Endothelial cell of umbilical vein (primary cell): ENCODE data around the gene ZMIZ1. TPM values are rescaled to one million over a fixed set of nuclear protein-coding genes. Genes with fewer than 3 reads are reported as not detected.

ENCODE experiments used
- BruUV-seq: library from RNA; stranded (reverse); fragments of 400-500 nt; replicated peaks from 2 replicates; lab custom pipeline; 2021; lab: Mats Ljungman, UMichigan
- CTCF ChIA-PET: fragments of 300-600, 350-600 bp; sonication (Branson Sonifier 250); formaldehyde crosslinking; loops from one replicate; lab custom pipeline; 2021; ENCODE audit warnings: antibody characterized with exemption, inconsistent platforms; lab: Charles Lee
- POLR2A ChIA-PET: fragments of 300-600, 350-600 bp; sonication (Branson Sonifier 250); formaldehyde crosslinking; loops from one replicate; lab custom pipeline; 2021; ENCODE audit warnings: antibody characterized with exemption, inconsistent platforms; lab: Charles Lee
- DNase-seq: peaks from one replicate; pipeline ENCODE4 v3.0.0-alpha.2; 2011; ENCODE audit warnings: low read depth, low spot score
- FAIRE-seq: peaks from 2 replicates; lab custom pipeline; 2011; peaks lifted over from hg19 to GRCh38; lab: Jason Lieb, UNC
- H2AFZ ChIP-seq: 2 replicates; pipeline ENCODE4 v1.6.0; 2012; ENCODE audit warnings: low read depth, low read length, control low read depth, inconsistent platforms
- H3K27ac ChIP-seq: 2 replicates; pipeline ENCODE4 v1.5.1; 2011; ENCODE audit warnings: low read depth, mild to moderate bottlenecking, control low read depth, low read length, moderate library complexity; ENCODE audit not compliant: insufficient read depth
- H3K27me3 ChIP-seq, 2 experiments: 2 replicates each; pipeline versions ENCODE4 v1.6.0 to v1.6.1; 2011; ENCODE audit warnings: low read length in 2 of 2, mixed read lengths in 1 of 2; ENCODE audit not compliant: control insufficient read depth in 2 of 2, insufficient read depth in 2 of 2
- H3K36me3 ChIP-seq, 2 experiments: 2 replicates in 1 of 2; 3 replicates in 1 of 2; pipeline ENCODE4 v1.5.1; 2011; ENCODE audit warnings: low read length in 2 of 2, mild to moderate bottlenecking in 1 of 2, moderate library complexity in 1 of 2; ENCODE audit not compliant: control insufficient read depth in 2 of 2, insufficient read depth in 2 of 2; ENCODE audit errors: extremely low read depth in 1 of 2
- H3K4me1 ChIP-seq: 3 replicates; pipeline ENCODE4 v1.5.1; 2011; ENCODE audit warnings: mild to moderate bottlenecking, low read length; ENCODE audit not compliant: control insufficient read depth, insufficient read depth; ENCODE audit errors: extremely low read depth
- H3K4me2 ChIP-seq: 2 replicates; pipeline ENCODE4 v1.6.1; 2011; ENCODE audit warnings: low read length, control low read depth, mixed read lengths; ENCODE audit not compliant: insufficient read depth
- H3K4me3 ChIP-seq, 3 experiments: fragments of 200-600 bp in 1 of 3; sonication (generic), shearing (Covaris generic) in 1 of 3; replicated peaks in 1 of 3; 2 replicates each; pipeline ENCODE4 v1.5.1; 2011 to 2016; ENCODE audit warnings: control low read depth in 3 of 3, low read length in 3 of 3, mild to moderate bottlenecking in 2 of 3, inconsistent platforms in 1 of 3, low read depth in 1 of 3, moderate library complexity in 1 of 3; ENCODE audit not compliant: insufficient read depth in 1 of 3
- H3K79me2 ChIP-seq: 2 replicates; pipeline ENCODE4 v1.6.0; 2012; ENCODE audit warnings: low read length, inconsistent platforms; ENCODE audit not compliant: control insufficient read depth, insufficient read depth
- H3K9ac ChIP-seq: replicated peaks from 2 replicates; pipeline ENCODE3; 2011; ENCODE audit warnings: low read length, control low read depth; ENCODE audit not compliant: insufficient read depth; ENCODE audit errors: extremely low read depth
- H3K9me1 ChIP-seq: replicated peaks from 3 replicates; pipeline ENCODE4 v1.6.0; 2011; ENCODE audit warnings: mild to moderate bottlenecking, low read length; ENCODE audit not compliant: control insufficient read depth, insufficient read depth; ENCODE audit errors: extremely low read depth
- H3K9me3 ChIP-seq: replicated peaks from 2 replicates; pipeline ENCODE4 v1.5.1; 2012; ENCODE audit warnings: low read length, inconsistent platforms; ENCODE audit not compliant: control insufficient read depth, insufficient read depth
- H4K20me1 ChIP-seq: replicated peaks from 2 replicates; pipeline ENCODE3; 2011; ENCODE audit warnings: mild to moderate bottlenecking, low read length; ENCODE audit not compliant: control insufficient read depth, insufficient read depth; ENCODE audit errors: extremely low read depth
- CTCF ChIP-seq, 2 donors: IDR thresholded peaks; 1 replicate in 1 of 2; 2 replicates in 1 of 2; pipeline ENCODE4 v1.5.1; 2011; ENCODE audit warnings: low read length in 2 of 2, mild to moderate bottlenecking in 2 of 2, moderate library complexity in 2 of 2, control low read depth in 1 of 2, inconsistent platforms in 1 of 2, low read depth in 1 of 2; ENCODE audit not compliant: insufficient read depth in 1 of 2; ENCODE audit errors: extremely low read depth in 1 of 2
- EZH2 ChIP-seq: IDR thresholded peaks from 2 replicates; pipeline ENCODE4 v1.6.1; 2012; ENCODE audit warnings: borderline replicate concordance, low read depth, mild to moderate bottlenecking, moderate library complexity, low read length, inconsistent platforms; ENCODE audit not compliant: severe bottlenecking
- FOS ChIP-seq: IDR thresholded peaks from 2 replicates; pipeline ENCODE4 v1.6.1; 2011; ENCODE audit warnings: mild to moderate bottlenecking, low read length, moderate library complexity, borderline replicate concordance; ENCODE audit not compliant: insufficient read depth
- GATA2 ChIP-seq: IDR thresholded peaks from 2 replicates; pipeline ENCODE4 v1.7.0; 2011; ENCODE audit warnings: low read depth, mild to moderate bottlenecking, moderate library complexity, mixed read lengths, low read length; ENCODE audit not compliant: insufficient read length, insufficient read depth
- JUN ChIP-seq: IDR thresholded peaks from 2 replicates; pipeline ENCODE4 v1.6.1; 2011; ENCODE audit warnings: borderline replicate concordance, low read depth; ENCODE audit not compliant: insufficient read length, insufficient read depth
- MAX ChIP-seq: IDR thresholded peaks from 2 replicates; pipeline ENCODE4 v1.6.1; 2011; ENCODE audit not compliant: insufficient read depth, insufficient read length
- MYC ChIP-seq: IDR thresholded peaks from one replicate; pipeline ENCODE4 v1.6.1; 2011; ENCODE audit warnings: mild to moderate bottlenecking, low read depth, low read length
- POLR2A ChIP-seq: IDR thresholded peaks from 2 replicates; pipeline ENCODE4 v1.6.1; 2012; ENCODE audit warnings: low read depth, mild to moderate bottlenecking, control low read depth, low read length
- POLR2AphosphoS5 ChIP-seq: IDR thresholded peaks from 2 replicates; pipeline ENCODE4 v1.6.1; 2012; ENCODE audit warnings: low read depth, mild to moderate bottlenecking, control low read depth, low read length, moderate library complexity; ENCODE audit not compliant: insufficient read depth
- dilution Hi-C: fragments of 300-500 bp; cut with MboI; formaldehyde crosslinking; loops from one replicate; pipeline ENCODE4 v1.15.0; 2019; ENCODE audit warnings: low sequenced_read_pairs; ENCODE audit not compliant: extremely low pct_ligation_motif_present
- intact Hi-C: fragments of 100-400 bp; cut with micrococcal nuclease; formaldehyde crosslinking; loops from one replicate; pipeline ENCODE4 v1.10.0; 2022
- polyA plus RNA-seq, 4 experiments: library from polyadenylated mRNA; depleted of rRNA in 3 of 4; stranded (reverse) in 3 of 4; unstranded in 1 of 4; fragments of >200 nt; gene quantifications; 2 replicates each; pipeline versions ENCODE4 v1.2.1 to v1.2.3, GENCODE V29; 2011 to 2012; ENCODE audit warnings: missing spikeins in 1 of 4
- total RNA-seq: library from RNA; stranded (reverse); gene quantifications from 2 replicates; pipeline ENCODE4 v1.2.3, GENCODE V29; 2021

ZMIZ1 gene
- total and polyA plus RNA-seq, 2 donors (not counting 3 experiments of a cell fraction or from before 2014, with no cell fraction given): 12.5 to 46.7 TPM

GRCh38 chr10:79340646-79341244 is 272.0 kb downstream of the ZMIZ1 start:
- no peak for FAIRE-seq
- Histone ChIP-seq H3K9me3 (no peaks in the 10 kb centered on the region), H3K9ac (no peak overlapping the region), H3K79me2 (no peaks in the 10 kb centered on the region), H3K27me3 (no peaks in the 10 kb centered on the region), H4K20me1 (no peaks in the 10 kb centered on the region), H3K27ac (no peak overlapping the region), H3K4me2 (no peak overlapping the region), H3K4me3 (no peak overlapping the region), H3K36me3 (no peaks in the 10 kb centered on the region), H3K4me1 (no peaks in the 10 kb centered on the region), H3K9me1 (no peaks in the 10 kb centered on the region), H2AFZ (no peak overlapping the region)
- BruUV-seq: no TSS peak
- no peak for DNase-seq
- intact Hi-C loops: loop anchor here (10.0 kb wide), 1 partner anchor 586 kb away; no protein-coding TSS in a partner anchor
- ChIA-PET POLR2A (no interaction called here), CTCF (interaction anchor here (1.3 kb wide), 1 partner anchor 34 kb away, joined by 3 read pairs; no protein-coding TSS in a partner anchor)
- TF ChIP-seq CTCF (IDR thresholded peaks at IDR 0.05; ENCODE audit: extremely low read depth in 1 of 2, insufficient read depth in 1 of 2, low read depth in 1 of 2, low read length in 2 of 2): no peak
- no peak for TF ChIP-seq MAX
- TF ChIP-seq JUN: no peak
- dilution Hi-C loops: no loop called here

GRCh38 chr10:79342295-79342761 is 273.6 kb downstream of the ZMIZ1 start:
- Histone ChIP-seq H3K4me2 (no peak overlapping the region), H3K9me3 (no peaks in the 10 kb centered on the region), H2AFZ (no peak overlapping the region), H3K4me3 (no peak overlapping the region), H3K79me2 (no peaks in the 10 kb centered on the region), H4K20me1 (no peaks in the 10 kb centered on the region), H3K4me1 (no peaks in the 10 kb centered on the region), H3K27me3 (no peaks in the 10 kb centered on the region), H3K9ac (no peak overlapping the region), H3K36me3 (no peaks in the 10 kb centered on the region), H3K9me1 (no peaks in the 10 kb centered on the region), H3K27ac (no peak overlapping the region)
- FAIRE-seq: no peak
- dilution Hi-C loops: no loop called here
- CTCF ChIA-PET: interaction anchor here (1.0 kb wide), 1 partner anchor 14 kb away, joined by 3 read pairs; no protein-coding TSS in a partner anchor
- intact Hi-C loops: loop anchor here (10.0 kb wide), 1 partner anchor 588 kb away; no protein-coding TSS in a partner anchor
- DNase-seq: no peak
- no peak for TF ChIP-seq MAX
- TF ChIP-seq POLR2A: no peak
- TF ChIP-seq JUN: no peak
- no peak for TF ChIP-seq FOS
- no peak for TF ChIP-seq MYC
- no peak for TF ChIP-seq GATA2
- no peak for TF ChIP-seq EZH2
- TF ChIP-seq POLR2AphosphoS5: no peak
- no peak for TF ChIP-seq CTCF (IDR thresholded peaks at IDR 0.05; ENCODE audit: extremely low read depth in 1 of 2, insufficient read depth in 1 of 2, low read depth in 1 of 2, low read length in 2 of 2)
- POLR2A ChIA-PET: no interaction called here
- BruUV-seq: no TSS peak
